Measurements from ENCODE around the gene CENPQ.

GRCh38 chr6:49504666-49505065 lies 41.5 kb downstream of the CENPQ start:
- TF ChIP-seq CTCF (conservative IDR thresholded peaks at IDR 0.05; ENCODE audit: low read depth, low read length) = no peak
- TF ChIP-seq EZH2 (IDR thresholded peaks at IDR 0.05; ENCODE audit: borderline replicate concordance, low read depth, low read length, poor library complexity, severe bottlenecking) = no peak

Measured in A673 (cell line).